GM18858 (cell line): ENCODE results near the gene DRAXIN.

ENCODE experiments used
- ATAC-seq: cut with Tn5 transposase; IDR thresholded peaks from one replicate; pipeline ENCODE4 v1.9.1; 2021; ENCODE audit not compliant: unreplicated experiment

The DRAXIN gene

DNA sequence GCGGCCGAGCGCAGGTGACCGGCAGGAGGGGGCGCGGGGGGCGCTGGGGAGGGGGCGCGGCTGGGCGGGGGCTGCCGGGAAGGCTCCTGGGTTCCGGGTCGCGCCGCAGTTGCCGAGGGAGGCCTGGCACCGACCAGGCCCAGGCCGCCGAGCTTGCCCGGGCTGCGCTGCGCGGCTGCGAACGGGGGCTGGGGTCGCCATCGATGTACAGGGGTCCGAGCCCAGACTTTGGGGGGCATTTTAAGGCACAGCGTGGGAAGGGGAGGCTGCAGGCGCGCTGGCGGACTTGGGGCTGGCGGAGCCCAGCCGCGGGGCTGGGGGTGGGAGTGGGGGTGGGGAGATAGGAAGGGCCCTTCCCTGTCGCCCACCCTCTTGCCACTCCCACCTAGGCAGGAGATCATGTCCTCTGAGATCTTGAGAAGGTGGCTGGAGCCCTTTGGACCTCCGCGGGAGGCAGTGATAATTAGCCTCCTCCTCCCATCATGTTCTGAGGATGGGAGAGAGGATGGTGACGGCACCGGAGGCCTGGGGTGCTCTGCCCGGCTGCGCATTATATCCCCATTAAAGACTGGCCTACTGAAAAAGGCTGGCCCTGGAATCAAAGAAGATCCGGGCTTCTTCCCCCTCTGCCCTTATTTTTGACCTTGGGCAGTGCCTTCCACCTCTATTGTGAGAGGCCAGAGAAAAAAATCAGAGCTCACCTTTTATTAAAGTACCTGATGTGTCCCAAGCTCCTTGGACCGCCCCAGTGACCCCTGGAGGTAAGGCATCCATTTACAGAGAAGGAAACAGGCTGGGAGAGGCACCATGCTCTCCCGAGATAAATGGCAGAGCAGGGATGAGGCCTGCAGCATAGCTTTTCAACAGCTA, 36.3 kb upstream of the DRAXIN start:
- ATAC-seq = no peak

DNA sequence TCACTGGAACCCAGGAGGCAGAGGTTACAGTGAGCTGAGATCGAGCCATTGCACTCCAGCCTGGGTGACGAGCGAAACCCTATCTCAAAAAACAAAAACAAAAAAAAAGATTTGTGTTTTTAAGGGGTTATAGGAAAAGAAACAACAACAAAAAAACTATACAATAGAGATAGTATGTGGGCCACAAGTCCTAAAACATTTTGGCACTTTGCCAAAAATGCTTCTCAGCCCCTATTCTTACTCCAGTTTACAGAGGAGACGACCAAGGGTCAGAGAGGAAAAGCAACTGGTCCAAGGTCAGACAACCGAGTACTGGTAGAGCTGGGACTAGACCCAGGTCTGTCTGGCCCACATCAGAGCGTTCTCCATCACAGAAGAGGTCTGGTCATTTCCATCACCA, 33.9 kb upstream of the DRAXIN start:
- ATAC-seq = no peak

DNA sequence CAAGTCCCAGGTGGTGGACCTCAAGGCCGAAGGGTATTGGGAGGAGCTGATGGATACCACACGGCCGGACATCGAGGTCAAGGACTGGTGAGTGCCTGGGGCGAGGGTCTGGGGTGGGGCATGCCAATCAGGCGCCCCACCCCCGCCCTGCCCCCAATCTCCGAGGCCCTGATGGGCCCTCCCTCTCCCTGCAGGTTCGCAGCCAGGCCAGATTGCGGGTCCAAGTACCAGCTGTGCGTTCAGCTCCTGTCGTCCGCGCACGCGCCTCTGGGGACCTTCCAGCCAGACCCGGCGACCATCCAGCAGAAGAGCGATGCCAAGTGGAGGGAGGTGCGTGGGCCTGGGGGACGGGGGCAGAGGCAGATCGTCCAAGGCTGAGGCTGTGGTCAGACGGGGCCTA, 33.0 kb upstream of the DRAXIN start:
- ATAC-seq = no peak

DNA sequence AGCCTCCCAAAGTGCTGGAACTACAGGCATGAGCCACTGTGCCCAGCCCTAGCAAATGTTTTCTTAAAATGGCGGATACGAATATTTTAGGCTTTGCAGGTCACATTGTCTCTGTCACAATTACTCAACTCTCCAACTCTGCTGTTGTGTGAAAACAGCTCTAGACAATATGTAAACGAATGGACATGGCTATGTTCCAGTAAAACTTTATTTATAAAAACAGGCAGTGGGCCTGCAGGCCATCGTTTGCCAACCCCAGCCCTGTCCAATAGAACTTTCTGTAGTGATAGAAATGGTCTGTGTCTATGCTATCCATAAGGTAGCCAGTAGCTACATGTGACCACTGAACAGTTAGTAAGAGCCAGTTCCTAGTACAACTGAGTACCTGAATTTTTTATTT, 31.8 kb upstream of the DRAXIN start:
- ATAC-seq = no peak

DNA sequence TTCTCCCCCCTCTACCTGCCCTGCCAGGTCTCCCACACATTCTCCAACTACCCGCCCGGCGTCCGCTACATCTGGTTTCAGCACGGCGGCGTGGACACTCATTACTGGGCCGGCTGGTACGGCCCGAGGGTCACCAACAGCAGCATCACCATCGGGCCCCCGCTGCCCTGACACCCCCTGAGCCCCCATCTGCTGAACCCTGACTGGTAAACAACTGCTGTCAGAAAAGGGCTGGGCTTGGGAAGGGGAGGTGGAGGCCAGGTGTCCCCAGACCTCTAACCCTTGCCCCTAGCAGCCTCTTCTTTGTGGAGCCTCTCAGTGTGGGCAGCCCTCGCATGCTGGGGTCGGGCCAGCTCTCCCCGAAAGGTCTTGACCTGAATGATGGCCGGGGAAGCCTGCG, 30.4 kb upstream of the DRAXIN start:
- no peak for ATAC-seq

DNA sequence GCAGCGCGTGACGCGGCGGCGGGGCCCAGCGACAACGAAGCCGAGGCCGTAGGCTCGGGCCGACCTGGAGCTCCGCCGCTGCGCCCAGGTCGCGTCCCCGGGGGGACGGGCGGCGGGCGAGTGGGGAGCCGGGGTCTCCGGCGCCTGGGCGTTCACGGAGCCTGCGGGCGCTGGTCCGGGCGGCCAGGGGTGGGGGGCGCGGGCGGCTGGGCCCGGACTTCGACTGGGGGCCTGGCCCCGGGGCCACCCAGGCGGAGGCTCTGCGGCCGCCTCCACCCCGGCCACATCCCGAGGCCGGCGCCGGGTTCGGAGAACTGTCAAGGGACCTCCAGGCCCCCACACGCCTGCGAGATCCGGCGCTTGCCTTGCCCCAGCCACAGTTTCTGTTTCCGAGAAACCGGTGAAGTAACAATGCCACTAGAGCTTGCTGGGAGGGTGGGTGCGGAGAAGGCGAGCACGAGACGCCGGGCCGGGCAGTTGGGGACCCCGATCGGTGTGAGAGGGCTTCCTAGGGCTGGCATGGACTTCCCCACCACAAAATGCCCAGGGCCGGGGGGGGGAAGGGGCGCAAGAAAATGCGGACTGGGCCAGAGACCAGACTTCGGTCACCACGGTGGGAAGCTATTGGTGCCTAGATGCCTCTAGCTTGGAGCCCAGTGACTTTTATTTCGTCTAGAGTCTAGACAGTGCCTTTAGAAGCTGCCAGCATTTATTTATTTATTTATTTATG, 27.0 kb upstream of the DRAXIN start:
- ATAC-seq = peak; percentile 22

DNA sequence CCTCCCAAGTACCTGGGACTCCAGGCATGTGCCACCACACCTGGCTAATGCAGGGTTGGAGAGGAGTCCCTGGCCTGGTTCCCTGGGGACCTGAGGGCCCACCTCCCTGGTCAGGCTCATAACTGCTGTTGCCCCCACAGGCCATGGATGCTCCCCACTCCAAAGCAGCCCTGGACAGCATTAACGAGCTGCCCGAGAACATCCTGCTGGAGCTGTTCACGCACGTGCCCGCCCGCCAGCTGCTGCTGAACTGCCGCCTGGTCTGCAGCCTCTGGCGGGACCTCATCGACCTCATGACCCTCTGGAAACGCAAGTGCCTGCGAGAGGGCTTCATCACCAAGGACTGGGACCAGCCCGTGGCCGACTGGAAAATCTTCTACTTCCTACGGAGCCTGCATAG, 23.0 kb upstream of the DRAXIN start:
- ATAC-seq = no peak

DNA sequence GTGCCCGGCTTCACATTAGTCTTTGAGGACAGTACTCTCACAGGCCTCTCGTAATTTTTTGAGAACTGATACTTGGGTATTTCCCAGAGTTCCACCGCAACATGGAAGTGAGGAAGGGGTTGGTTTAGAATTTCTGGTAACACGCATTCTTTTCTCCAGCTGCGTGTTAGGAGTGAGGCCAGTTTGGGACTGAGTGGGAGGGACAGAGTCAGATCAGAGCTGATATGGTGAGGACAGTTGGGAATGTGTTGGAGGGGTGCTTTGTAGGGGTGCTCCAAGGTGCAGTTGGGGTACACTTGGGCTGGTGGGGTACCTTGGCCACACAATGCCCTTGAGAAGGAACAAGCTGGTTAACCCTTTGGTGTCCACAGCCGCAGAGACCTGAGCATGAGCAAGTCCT, 20.8 kb upstream of the DRAXIN start:
- ATAC-seq = no peak

DNA sequence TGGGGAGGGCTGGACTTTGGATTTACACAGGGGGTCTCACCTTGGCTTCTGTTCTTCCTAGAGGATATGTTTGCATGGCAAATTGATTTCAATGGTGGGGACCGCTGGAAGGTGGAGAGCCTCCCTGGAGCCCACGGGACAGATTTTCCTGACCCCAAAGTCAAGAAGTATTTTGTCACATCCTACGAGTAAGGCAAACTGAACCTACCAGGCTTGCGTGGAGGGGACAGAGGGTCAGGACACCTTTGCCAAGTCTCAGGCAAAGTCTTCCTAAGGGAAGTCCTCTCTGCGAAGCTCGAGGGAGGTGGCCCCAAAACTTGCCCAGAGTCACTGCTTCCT, 20.3 kb upstream of the DRAXIN start:
- no peak for ATAC-seq

DNA sequence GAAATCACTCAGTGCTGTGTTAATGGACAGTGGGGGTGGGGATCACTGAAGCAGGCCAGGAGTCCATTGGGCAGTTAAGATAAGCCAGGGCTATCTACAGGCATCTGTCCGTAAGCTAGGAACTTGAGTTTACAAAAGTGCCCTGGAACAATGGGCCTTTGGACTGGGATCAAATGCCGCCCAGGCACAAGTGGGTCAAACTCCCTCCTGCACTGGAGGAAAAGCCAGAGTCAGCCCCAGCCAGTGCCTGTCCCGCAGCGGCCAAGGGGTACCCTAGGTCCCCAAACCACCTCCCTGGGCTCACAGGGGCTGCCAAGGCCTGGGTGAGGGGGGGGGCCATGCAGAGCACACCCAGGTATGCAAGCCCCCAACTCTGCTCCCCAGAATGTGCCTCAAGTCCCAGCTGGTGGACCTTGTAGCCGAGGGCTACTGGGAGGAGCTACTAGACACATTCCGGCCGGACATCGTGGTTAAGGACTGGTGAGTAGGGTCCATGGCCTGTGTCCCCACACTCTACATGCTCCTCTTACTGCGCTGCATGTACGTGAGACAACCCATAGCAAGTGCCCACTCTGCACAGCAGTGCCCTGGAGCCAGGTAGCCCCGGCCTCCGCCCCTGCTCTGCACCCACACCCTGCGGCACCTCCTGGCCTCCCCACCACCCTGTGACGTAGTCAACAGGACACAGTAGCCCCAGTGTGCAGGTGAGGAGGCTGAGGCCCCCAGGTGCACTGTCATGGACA, 19.8 kb upstream of the DRAXIN start:
- no peak for ATAC-seq

DNA sequence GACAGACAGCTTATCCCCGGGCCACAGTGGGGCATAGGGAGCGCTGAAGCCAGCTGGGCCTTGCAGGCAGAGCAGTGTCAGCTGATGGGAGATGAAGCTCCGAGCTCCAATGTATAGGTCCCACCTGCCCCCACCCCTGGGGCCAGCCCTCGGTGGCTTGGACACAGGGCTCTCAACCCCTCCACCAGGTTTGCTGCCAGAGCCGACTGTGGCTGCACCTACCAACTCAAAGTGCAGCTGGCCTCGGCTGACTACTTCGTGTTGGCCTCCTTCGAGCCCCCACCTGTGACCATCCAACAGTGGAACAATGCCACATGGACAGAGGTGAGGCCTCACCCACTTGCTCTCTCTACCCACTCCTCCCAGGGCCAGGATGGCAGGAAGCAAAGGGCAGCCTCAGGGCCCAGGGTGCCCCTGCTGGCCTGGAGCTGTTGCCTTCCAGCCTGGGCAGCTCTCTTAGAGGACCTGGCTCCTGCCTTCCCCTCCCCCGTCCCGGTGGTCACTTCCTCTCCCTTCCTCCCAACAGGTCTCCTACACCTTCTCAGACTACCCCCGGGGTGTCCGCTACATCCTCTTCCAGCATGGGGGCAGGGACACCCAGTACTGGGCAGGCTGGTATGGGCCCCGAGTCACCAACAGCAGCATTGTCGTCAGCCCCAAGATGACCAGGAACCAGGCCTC, 18.3 kb upstream of the DRAXIN start:
- no peak for ATAC-seq

DNA sequence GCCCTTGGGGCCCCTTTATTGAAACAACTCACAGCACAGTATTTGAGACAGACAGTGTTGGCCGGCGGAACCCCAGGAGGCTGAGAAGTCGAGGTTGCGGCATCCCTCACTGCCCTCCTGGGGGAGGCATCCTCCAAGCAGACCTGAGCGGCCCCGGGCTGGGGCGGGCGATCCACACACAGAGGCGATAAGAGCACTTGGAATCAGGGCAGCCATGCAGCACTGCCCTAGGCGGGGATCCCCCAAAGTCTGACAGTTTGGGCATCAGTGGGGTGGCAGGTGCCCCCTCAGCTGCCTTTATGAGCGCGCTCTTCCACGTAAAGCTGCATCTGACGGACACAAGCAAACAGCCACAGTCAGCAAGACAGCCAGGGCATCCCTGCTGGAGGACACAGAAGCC, 17.0 kb upstream of the DRAXIN start:
- no peak for ATAC-seq

DNA sequence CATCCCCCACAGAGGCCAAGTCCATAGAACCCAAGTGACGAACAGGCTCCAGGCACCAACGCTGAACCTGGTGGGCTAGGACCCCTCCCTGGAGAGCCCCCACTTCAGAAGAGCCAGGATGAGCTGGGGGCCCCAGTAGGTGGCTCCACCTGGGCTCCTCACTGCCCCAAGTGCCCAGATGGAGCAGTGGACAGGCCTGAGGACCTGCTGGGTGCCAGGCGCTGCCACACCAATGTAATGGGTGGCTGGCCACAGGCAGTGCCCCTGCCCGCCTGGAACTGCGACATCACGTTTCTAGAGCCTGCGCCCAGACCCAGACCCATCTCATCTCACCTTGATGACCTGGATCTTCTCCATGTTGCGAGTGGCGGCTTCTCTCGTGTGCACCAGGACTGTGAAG, 16.2 kb upstream of the DRAXIN start:
- ATAC-seq = no peak

DNA sequence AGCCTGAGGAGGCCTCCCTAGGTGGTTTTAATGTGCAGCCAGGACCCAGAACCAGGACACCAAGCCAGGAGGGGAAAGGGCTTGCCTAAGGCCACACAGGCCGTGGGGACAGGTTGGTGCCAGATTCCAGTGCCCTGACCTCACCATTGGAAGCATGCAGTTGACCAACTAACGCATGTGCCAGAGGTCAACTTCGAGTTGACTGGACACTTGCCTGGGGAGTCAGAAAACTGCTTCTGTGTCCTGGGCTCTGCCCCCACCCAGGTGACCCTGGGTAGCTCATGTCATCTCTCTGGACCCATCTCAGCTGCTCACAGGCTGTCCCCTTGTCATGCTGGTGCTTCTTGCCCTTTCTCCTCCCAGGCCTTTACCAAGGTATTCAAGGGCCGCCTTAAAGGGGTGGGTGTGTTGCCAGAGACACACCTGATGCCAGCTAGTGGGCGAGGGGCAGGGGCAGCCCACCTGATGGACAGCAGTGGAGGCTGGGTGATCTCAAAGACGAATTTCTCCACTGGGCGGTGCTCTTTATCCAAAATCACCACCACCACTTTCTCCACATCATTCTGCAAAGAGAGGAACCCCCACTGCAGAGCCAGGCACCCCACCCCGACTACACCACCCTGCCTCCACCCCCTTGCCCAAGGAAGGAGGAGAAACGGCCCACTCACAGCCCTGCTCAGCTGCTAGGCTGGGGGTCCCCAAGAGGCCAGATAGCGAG, 15.0 kb upstream of the DRAXIN start:
- no peak for ATAC-seq

DNA sequence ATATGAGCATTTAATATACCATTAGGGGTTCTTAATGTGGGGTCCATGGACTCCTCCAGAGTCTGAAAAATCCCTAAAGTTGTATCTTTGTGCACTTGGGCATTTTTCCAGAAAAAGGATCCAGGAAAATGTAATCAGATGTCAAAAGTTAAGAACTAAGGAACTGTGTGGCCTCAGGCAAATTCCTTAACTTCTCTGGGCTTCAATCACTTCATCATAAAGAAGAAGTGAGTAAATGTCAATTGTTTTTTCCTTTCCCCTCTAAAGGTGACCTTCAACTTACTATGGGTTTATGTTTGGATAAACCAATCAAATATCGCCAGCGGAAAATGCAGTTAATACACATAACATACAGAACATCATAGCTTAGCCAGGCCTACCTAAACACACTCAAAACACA, 13.1 kb upstream of the DRAXIN start:
- no peak for ATAC-seq

DNA sequence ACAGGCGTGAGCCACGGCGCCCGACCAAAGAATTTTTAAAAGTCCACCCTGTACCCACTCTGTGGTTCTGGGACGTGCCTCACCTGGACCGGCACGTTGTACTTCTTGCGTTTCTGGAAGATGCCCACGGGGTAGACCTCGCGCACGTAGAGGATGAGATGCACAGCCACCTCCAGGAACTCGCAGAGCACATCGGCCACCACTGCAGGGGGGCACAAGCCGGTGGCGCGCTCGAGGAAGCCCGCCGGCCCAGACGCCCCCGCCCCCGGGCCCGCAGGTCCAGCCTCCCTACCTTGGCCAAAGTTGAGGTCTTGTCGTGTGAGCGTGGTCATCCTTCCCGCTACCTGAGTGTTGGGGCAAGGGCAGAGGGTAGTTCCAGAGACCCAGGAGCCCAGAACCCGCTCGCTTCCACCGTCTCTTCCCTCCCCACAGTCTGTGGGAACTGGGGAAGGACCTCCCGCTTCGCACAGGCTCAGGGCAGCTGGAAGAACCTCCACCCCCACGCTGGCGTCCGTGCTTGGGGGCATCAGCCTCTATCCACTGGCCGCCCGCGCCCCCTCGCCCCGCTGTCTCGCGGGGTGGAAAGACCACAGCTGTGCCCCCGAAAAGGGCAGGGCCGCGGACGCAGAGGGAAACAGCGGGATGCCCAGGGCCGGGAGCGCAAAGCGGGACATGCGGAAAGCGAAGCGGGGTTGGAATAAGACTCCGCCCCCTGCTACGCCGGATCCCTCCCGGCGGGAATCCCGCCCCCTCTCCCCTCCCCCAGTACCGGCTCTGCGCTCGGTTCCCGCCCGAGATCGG, 11.0 kb upstream of the DRAXIN start:
- ATAC-seq = peak; percentile 22

DNA sequence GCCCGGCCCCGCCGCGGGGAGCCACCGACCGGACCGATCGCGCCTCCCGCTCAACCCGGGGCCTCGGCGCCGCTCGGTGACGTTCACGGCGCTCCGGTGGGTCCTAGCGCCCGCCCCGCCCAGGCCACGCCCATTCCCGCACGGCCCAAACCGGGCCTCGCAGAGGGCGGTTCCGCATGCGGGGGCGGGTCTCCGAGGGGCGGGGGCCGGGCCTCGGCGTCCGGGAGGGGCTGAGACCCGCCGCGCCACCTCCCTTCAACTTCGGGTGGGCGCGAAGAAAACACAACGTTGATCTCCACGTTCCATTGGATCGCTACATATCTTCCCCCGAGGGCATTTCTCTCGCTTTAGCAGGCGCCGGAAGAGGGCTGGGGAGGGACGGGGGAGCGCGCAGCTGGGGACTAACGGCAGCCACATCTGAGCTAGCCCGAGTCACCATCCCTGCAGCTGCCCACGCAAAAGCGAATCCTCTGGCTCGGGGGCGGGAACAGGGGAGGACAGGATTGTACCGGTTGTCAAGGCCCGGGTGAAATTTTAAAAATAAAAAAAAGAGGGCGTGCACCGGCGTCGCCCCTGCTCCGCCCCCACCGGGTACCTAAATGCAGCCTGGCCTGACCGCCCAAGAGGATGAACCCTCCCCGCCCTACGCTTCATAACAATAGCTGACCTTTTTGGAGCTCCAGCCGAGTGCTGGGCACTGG, 10.3 kb upstream of the DRAXIN start, which contains the start of gene MAD2L2:
TSS of gene MAD2L2 (minus strand) at position 78 of the 701 bp plus-strand sequence. CDS start 547 bp downstream, outside the sequence.
- ATAC-seq = peak; percentile 46

DNA sequence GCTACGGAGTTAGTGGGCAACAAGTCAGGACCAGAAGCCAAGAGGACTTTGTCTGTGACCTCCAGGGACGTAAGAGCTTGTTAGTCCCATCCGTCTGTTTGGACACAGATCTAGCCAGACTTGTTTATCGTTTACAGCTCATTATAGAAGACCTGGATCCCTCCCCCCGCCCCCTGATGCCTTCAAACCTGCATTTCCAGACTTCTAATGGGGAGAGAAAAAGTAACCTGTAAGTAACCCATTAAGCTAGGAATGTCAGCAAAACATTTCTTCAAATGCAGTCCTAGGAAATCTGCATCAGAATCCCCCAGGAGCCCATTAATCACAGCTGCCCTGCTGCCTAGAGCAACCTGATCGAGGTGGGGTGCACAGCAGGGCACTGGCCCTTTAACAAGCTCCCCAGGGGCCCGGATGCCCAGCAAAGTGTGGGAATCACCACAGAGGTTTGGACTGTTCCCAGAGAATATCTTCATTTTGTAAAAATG, 9.2 kb upstream of the DRAXIN start:
- no peak for ATAC-seq

DNA sequence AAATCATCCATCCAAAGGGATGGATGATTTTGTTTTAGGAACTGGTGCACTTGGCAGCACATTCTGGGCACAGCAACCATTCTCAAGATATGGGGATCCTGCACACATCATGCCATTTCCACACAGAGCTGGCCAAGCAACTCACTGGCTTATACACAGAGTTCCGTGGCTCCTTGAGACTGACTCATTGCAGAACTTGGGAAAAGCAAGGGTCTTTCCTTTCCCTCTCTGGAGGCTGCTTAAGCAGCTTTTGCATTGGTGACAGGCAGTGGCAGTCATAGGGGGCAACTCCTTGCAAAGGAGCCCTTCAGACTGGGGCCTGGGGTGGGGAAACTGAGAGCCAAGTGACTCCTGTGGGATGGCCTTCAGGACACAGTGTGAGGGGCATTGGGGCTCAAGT, 8.7 kb upstream of the DRAXIN start:
- ATAC-seq = no peak
